Lung (tissue), 12 donors: ENCODE data around the gene CHRNA7. TPM values are rescaled to one million over a fixed set of nuclear protein-coding genes. Genes with fewer than 3 reads are reported as not detected.
A peak's percentile ranks its signal among the peaks of the same experiment; 100 is the strongest.

ENCODE experiments used
- ATAC-seq: fragments of 200-7000 bp; cut with Tn5 transposase; one replicate; pipeline ENCODE4 v1.9.1; 2020; ENCODE audit warnings: moderate number of reproducible peaks; ENCODE audit not compliant: insufficient read depth, low FRiP score
- DNase-seq, 3 donors: peaks; one replicate each; pipeline ENCODE4 v3.0.0-alpha.2; 2013 to 2017
- H3K27ac ChIP-seq, 2 donors: one replicate each; pipeline ENCODE4 v1.5.1; 2013; ENCODE audit warnings: mild to moderate bottlenecking in 2 of 2, moderate library complexity in 2 of 2, control low read depth in 1 of 2, inconsistent platforms in 1 of 2, low read depth in 1 of 2, low read length in 1 of 2
- H3K27me3 ChIP-seq, 3 donors: one replicate each; pipeline ENCODE4 v1.5.1; 2013; ENCODE audit warnings: low read length in 2 of 3; ENCODE audit not compliant: control insufficient read depth in 3 of 3, insufficient read depth in 3 of 3
- H3K36me3 ChIP-seq, 4 donors: one replicate each; pipeline ENCODE4 v1.5.1; 2013; ENCODE audit warnings: low read length in 4 of 4, mild to moderate bottlenecking in 1 of 4, moderate library complexity in 1 of 4; ENCODE audit not compliant: control insufficient read depth in 4 of 4, insufficient read depth in 4 of 4
- H3K4me1 ChIP-seq, 5 donors: one replicate each; pipeline ENCODE4 v1.5.1; 2013; ENCODE audit warnings: low read length in 5 of 5, mild to moderate bottlenecking in 2 of 5, moderate library complexity in 1 of 5; ENCODE audit not compliant: control insufficient read depth in 5 of 5, insufficient read depth in 5 of 5
- H3K4me3 ChIP-seq: one replicate; pipeline ENCODE4 v1.5.1; 2013; ENCODE audit warnings: mild to moderate bottlenecking, control low read depth, moderate library complexity
- H3K9ac ChIP-seq, 2 donors: one replicate each; pipeline ENCODE4 v1.5.1; 2013; ENCODE audit warnings: low read length in 2 of 2, control low read depth in 1 of 2; ENCODE audit not compliant: insufficient read depth in 1 of 2
- H3K9me3 ChIP-seq, 4 donors: one replicate each; pipeline ENCODE4 v1.5.1; 2013; ENCODE audit warnings: low read length in 3 of 4, mild to moderate bottlenecking in 1 of 4, moderate library complexity in 1 of 4; ENCODE audit not compliant: control insufficient read depth in 4 of 4, insufficient read depth in 3 of 4
- WGBS, 2 donors: extraction: QIAGEN DNeasy Blood & Tissue Kit; methylation state at CpG; one replicate each; pipeline ENCODE4 v1.1.7; 2013; 5-methylcytosine and 5-hydroxymethylcytosine counted together
- polyA plus RNA-seq, 2 donors: library from polyadenylated mRNA; stranded (reverse); fragments of 200-250 nt; gene quantifications; one replicate each; pipeline ENCODE4 v1.2.1, GENCODE V29; 2013
- total RNA-seq, 2 donors: library from RNA; depleted of rRNA in 1 of 2; stranded (reverse); fragments of >200 nt in 1 of 2; gene quantifications; one replicate each; pipeline ENCODE4 v1.2.1, GENCODE V29; 2014 to 2021
- TF ChIP-seq, protein P1 (sequence below): IDR thresholded peaks from 2 replicates; pipeline ENCODE4 v1.5.1; 2012; ENCODE audit warnings: mild to moderate bottlenecking; ENCODE audit errors: control extremely low read depth, extremely low read depth
- donor health status: control.
- donor health status: control.
- donor health status: Bipolar disorder and iron deficiency.
- donor health status: healthy.
- donor health status: DM: yes; HTN: yes; CAD: no.

The CHRNA7 gene
- total and polyA plus RNA-seq, 4 donors, result 0.30 to 2.7 (median 1.4) TPM

DNA sequence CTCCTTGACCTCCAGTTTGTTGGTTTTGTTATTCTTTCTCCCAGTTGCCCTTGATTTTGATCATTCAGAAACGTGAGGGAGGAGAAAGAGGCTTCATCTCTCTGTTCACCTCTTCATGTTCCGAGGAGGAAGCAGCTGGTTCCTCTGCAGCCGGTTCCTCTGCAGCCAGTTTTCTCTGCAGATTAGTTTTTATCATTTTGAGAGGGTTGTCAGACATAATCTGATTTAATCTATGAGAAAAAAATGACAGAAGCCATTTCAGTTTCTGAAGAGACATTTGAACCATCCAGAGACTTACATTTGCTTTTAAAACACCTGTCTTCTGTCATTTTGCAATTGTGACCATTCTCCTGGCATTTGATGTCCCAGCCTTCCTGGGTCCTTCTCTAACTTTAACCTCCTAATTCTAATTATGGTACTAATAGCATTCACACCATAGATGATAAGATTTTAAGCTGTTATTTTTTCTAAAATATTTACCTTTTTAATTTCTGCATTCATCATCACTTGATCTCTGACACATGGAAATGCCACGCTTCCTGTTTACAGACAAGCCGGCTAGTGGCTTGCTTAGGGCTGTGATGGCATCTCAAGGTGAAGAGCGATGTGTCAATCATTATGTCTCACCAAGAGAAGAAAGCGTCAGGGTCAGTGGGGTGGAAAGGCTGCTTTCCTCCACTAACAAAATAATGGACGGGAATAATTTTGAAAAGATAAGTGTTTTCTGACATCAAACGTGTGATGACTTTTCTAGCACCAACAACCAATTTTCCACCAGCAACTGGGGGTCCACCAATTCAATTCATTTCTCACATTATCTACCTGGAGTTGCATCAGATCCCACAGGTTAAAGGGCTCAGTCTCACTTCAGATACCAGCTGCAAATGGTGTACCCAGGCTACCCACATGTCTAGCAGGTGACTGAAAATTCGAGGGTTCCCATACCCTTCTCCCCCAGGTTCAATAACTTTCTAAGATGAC, 76.4 kb downstream of the CHRNA7 start:
- no peaks in the 10 kb centered on the region for H3K4me1 ChIP-seq
- no peaks in the 10 kb centered on the region for H3K36me3 ChIP-seq
- no peaks in the 10 kb centered on the region for H3K9me3 ChIP-seq
- ATAC-seq, result no peak
- WGBS, 2 donors, result 43 to 47% methylated on average over 10 of the region's 10 CpGs
- TF ChIP-seq, protein P1, sequence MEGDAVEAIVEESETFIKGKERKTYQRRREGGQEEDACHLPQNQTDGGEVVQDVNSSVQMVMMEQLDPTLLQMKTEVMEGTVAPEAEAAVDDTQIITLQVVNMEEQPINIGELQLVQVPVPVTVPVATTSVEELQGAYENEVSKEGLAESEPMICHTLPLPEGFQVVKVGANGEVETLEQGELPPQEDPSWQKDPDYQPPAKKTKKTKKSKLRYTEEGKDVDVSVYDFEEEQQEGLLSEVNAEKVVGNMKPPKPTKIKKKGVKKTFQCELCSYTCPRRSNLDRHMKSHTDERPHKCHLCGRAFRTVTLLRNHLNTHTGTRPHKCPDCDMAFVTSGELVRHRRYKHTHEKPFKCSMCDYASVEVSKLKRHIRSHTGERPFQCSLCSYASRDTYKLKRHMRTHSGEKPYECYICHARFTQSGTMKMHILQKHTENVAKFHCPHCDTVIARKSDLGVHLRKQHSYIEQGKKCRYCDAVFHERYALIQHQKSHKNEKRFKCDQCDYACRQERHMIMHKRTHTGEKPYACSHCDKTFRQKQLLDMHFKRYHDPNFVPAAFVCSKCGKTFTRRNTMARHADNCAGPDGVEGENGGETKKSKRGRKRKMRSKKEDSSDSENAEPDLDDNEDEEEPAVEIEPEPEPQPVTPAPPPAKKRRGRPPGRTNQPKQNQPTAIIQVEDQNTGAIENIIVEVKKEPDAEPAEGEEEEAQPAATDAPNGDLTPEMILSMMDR, result no peak
- H3K4me3 ChIP-seq, result no peak overlapping the region
- DNase-seq, result peak in 2 of 3 donors; percentile 4 to 20
- H3K27ac ChIP-seq, result no peak overlapping the region
- no peak overlapping the region for H3K9ac ChIP-seq
- no peaks in the 10 kb centered on the region for H3K27me3 ChIP-seq

DNA sequence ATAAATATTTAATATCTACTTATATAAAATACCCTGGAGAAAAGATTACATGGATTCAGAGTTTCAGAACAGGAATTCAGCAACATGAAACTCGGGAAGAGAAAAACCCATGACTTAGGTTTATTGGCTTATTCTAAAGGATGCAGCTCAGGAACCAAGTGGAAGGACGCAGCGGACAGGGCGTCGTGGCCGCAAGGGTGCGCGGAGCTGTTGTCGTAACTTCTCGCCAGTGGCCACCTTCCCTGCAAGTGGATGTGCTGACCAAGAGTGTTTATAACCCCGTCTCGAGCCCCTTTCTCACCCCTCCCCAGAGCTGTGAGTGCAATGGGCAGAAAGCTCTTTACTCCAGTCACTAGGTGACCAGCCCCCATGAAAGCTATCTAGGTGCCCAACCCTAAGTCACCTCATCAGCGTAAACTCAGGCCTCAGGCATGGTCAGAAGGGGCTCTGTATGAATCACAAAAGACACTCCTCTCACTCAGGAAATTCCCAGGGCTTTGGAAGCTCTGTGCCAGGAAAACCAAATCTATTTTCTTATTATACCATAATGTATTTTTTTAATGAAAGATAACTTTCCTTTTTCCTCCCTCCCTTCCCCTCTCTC, 77.3 kb downstream of the CHRNA7 start:
- ATAC-seq (no peak), DNase-seq (no peak)
- H3K9me3 ChIP-seq, result no peaks in the 10 kb centered on the region
- no peak overlapping the region for H3K27ac ChIP-seq
- no peaks in the 10 kb centered on the region for H3K36me3 ChIP-seq
- no peaks in the 10 kb centered on the region for H3K4me1 ChIP-seq
- H3K27me3 ChIP-seq, result no peaks in the 10 kb centered on the region
- H3K4me3 ChIP-seq, result no peak overlapping the region
- 93 to 94% methylated on average over 13 of the region's 13 CpGs for WGBS, 2 donors
- TF ChIP-seq, protein P1, result no peak
- no peak overlapping the region for H3K9ac ChIP-seq

DNA sequence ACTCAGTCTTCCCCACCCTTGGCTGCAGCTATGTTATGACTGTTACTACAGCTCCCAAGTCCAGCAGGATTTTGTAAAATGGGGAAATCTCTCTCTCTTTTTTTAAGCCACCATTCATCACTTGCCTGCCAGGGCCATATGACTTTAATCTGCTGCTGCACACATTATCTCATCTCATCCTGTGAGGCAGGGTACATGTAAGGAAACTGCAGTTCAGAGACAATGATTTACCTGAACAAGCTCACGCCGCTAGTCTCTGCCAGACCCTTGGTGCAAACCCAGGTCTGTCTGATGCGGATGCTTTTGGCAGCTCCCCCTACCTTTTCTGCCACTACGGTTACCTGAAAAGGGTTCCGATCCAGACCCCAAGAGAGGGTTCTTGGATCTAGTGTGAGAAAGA, 78.3 kb downstream of the CHRNA7 start:
- ATAC-seq (no peak), DNase-seq (no peak)
- Histone ChIP-seq H3K4me1 (no peaks in the 10 kb centered on the region), H3K9me3 (no peaks in the 10 kb centered on the region), H3K9ac (no peak overlapping the region), H3K27me3 (no peaks in the 10 kb centered on the region), H3K36me3 (no peaks in the 10 kb centered on the region), H3K4me3 (no peak overlapping the region), H3K27ac (no peak overlapping the region)
- TF ChIP-seq, protein P1, result no peak
- 94 to 97% methylated on average over 5 of the region's 5 CpGs for WGBS, 2 donors
